ENCODE data around the gene GPR153. TPM values are rescaled to one million over a fixed set of nuclear protein-coding genes. Genes with fewer than 3 reads are reported as not detected.

Gene GPR153
- total RNA-seq, 1 donor from 2014 or later: 4.2 TPM

- TF ChIP-seq, protein P1, sequence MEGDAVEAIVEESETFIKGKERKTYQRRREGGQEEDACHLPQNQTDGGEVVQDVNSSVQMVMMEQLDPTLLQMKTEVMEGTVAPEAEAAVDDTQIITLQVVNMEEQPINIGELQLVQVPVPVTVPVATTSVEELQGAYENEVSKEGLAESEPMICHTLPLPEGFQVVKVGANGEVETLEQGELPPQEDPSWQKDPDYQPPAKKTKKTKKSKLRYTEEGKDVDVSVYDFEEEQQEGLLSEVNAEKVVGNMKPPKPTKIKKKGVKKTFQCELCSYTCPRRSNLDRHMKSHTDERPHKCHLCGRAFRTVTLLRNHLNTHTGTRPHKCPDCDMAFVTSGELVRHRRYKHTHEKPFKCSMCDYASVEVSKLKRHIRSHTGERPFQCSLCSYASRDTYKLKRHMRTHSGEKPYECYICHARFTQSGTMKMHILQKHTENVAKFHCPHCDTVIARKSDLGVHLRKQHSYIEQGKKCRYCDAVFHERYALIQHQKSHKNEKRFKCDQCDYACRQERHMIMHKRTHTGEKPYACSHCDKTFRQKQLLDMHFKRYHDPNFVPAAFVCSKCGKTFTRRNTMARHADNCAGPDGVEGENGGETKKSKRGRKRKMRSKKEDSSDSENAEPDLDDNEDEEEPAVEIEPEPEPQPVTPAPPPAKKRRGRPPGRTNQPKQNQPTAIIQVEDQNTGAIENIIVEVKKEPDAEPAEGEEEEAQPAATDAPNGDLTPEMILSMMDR (IDR thresholded peaks at IDR 0.05): no peak
- no peak for DNase-seq (ENCODE audit: extremely low spot score, unreplicated experiment)
- Mint-ChIP-seq H3K4me3 (ENCODE audit: unreplicated experiment) (no peak overlapping the region), H3K27ac (ENCODE audit: unreplicated experiment) (no peak overlapping the region), H3K9me3 (ENCODE audit: unreplicated experiment) (no peaks in the 10 kb centered on the region), H3K4me1 (ENCODE audit: unreplicated experiment) (peaks cover 12% of the 10 kb centered on the region), H3K27me3 (ENCODE audit: unreplicated experiment) (no peaks in the 10 kb centered on the region), H3K36me3 (ENCODE audit: unreplicated experiment) (peaks cover 9% of the 10 kb centered on the region)
Observed at GRCh38 chr1:6211731-6212130, 49.2 kb downstream of the GPR153 start.

DNA sequence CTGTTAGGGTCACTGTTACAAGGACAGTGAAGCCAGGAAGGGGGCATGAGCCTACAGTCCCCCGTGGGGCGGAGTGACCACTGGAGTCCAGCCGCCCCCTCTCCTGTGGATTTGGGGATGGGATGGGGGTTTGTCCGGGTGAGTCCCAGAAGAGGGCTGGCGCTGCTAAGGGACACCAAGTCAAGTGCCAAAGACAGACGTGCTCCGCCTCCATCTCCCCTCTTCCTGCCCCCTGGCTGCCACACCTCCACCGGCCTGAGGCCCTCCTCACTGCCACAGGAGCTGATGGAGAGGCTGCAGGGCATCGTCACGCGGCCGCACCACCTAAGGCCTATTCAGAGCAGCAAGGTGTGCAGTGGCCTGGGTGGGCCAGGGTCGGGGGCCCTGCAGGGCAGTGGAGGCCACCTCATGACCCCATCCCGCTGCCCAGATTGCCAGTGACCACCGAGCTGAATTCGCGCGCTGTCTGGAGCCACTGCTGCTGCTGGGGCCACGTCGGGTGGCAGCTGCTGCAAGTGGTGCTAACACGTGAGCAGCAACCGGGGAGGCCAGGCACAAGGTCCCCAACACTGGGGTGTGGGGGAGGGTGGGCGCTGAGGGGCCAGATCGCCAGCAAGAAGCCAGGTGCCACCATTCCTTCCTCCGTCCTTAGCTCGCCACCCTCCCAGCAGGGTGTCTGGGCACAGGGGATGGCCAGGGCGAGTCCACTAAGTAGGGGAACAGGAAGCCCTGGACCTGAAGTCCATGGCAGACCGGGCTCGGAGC is 50.1 kb downstream of the GPR153 start:
- H3K9me3 Mint-ChIP-seq (ENCODE audit: unreplicated experiment): no peaks in the 10 kb centered on the region
- H3K27me3 Mint-ChIP-seq (ENCODE audit: unreplicated experiment): no peaks in the 10 kb centered on the region
- H3K36me3 Mint-ChIP-seq (ENCODE audit: unreplicated experiment): peaks cover 9% of the 10 kb centered on the region
- TF ChIP-seq, protein P1 (IDR thresholded peaks at IDR 0.05): no peak
- H3K27ac Mint-ChIP-seq (ENCODE audit: unreplicated experiment): no peak overlapping the region
- H3K4me1 Mint-ChIP-seq (ENCODE audit: unreplicated experiment): peaks cover 12% of the 10 kb centered on the region
- H3K4me3 Mint-ChIP-seq (ENCODE audit: unreplicated experiment): no peak overlapping the region
- no peak for DNase-seq (ENCODE audit: extremely low spot score, unreplicated experiment)

GRCh38 chr1:6209661-6210580 is 51.0 kb downstream of the GPR153 start:
- H3K4me3 Mint-ChIP-seq (ENCODE audit: unreplicated experiment): peak overlapping the region; percentile 60
- peaks cover 15% of the 10 kb centered on the region for H3K4me1 Mint-ChIP-seq (ENCODE audit: unreplicated experiment)
- peaks cover 5% of the 10 kb centered on the region for H3K36me3 Mint-ChIP-seq (ENCODE audit: unreplicated experiment)
- no peak overlapping the region for H3K27ac Mint-ChIP-seq (ENCODE audit: unreplicated experiment)
- H3K27me3 Mint-ChIP-seq (ENCODE audit: unreplicated experiment): no peaks in the 10 kb centered on the region
- no peak for DNase-seq (ENCODE audit: extremely low spot score, unreplicated experiment)
- H3K9me3 Mint-ChIP-seq (ENCODE audit: unreplicated experiment): no peaks in the 10 kb centered on the region
- TF ChIP-seq, protein P1 (IDR thresholded peaks at IDR 0.05): no peak

DNA sequence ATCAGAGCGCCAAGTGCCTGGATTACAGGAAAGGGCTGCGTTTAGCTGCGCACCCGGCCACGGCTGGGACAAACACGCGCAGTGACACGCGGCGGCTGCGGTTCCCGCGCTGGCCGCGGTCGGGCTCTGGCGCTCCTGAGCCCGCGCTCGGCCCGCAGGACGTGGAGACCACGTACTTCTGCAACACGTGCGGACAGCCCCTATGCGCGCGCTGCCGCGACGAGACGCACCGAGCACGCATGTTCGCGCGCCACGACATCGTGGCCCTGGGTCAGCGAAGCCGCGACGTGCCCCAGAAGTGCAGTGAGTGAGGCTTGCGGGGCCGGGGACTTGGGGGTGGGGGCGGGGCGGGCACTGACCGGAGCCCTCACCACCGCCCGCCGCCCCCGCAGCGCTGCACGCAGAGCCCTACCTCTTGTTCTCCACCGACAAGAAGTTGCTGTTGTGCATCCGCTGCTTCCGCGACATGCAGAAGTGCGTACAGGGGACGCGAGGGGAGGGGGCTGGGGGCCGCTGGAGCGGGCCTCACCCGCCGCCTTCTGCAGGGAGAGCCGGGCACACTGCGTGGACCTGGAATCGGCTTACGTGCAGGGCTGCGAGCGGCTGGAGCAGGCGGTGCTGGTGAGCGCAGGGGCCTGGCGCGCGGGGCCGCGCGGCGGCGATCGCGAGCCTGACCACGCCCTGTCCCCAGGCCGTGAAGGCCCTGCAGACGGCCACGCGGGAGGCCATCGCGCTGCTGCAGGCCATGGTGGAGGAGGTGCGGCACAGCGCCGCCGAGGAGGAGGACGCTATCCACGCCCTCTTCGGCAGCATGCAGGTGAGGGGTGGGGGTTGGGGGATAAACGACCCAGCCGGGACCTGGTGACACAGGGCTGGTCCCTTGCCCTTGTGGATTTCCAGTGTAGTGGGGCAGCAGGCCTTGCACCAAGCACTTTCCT is 51.9 kb downstream of the GPR153 start:
- H3K36me3 Mint-ChIP-seq (ENCODE audit: unreplicated experiment): peaks cover 5% of the 10 kb centered on the region
- peaks cover 19% of the 10 kb centered on the region for H3K4me1 Mint-ChIP-seq (ENCODE audit: unreplicated experiment)
- no peak for DNase-seq (ENCODE audit: extremely low spot score, unreplicated experiment)
- no peaks in the 10 kb centered on the region for H3K9me3 Mint-ChIP-seq (ENCODE audit: unreplicated experiment)
- peak overlapping the region; percentile 65 for H3K4me3 Mint-ChIP-seq (ENCODE audit: unreplicated experiment)
- H3K27me3 Mint-ChIP-seq (ENCODE audit: unreplicated experiment): no peaks in the 10 kb centered on the region
- H3K27ac Mint-ChIP-seq (ENCODE audit: unreplicated experiment): no peak overlapping the region
- TF ChIP-seq, protein P1 (IDR thresholded peaks at IDR 0.05): peak; percentile 49
